Measurements from ENCODE around the gene SOAT1.

GRCh38 chr1:179342740-179343404 is 49.3 kb downstream of the SOAT1 start:
- TF ChIP-seq POLR2A (IDR thresholded peaks at IDR 0.05) = no peak
- no peak for TF ChIP-seq CTCF (IDR thresholded peaks at IDR 0.05)
